BE2C (cell line): ENCODE data around the gene TTLL11.

Source experiments
- DNase-seq: peaks from one replicate; pipeline ENCODE4 v3.0.0-alpha.2; 2020
- H3K27me3 ChIP-seq: fragments of 250-450 bp; sonication (Bioruptor Pico); 2 replicates; pipeline ENCODE4 v1.5.1; 2020; ENCODE audit warnings: mild to moderate bottlenecking
- H3K36me3 ChIP-seq: fragments of 250-450 bp; sonication (Bioruptor Pico); 2 replicates; pipeline ENCODE4 v1.5.1; 2020; ENCODE audit warnings: mild to moderate bottlenecking
- H3K4me1 ChIP-seq: fragments of 250-450 bp; sonication (Bioruptor Pico); 2 replicates; pipeline ENCODE4 v1.5.1; 2020
- H3K4me3 ChIP-seq: 2 replicates; pipeline ENCODE4 v1.5.1; 2011; ENCODE audit warnings: low read depth, low read length
- H3K9me3 ChIP-seq: fragments of 250-450 bp; sonication (Bioruptor Pico); 2 replicates; pipeline ENCODE4 v1.5.1; 2020
- CTCF ChIP-seq: IDR thresholded peaks from 2 replicates; pipeline ENCODE4 v1.5.1; 2012; ENCODE audit warnings: mild to moderate bottlenecking, low read depth, low read length

Gene TTLL11

GRCh38 chr9:122032346-122032745 lies 60.8 kb downstream of the TTLL11 start:
- no peak overlapping the region for H3K4me3 ChIP-seq
- peaks cover 3% of the 10 kb centered on the region for H3K36me3 ChIP-seq
- DNase-seq: no peak
- no peaks in the 10 kb centered on the region for H3K4me1 ChIP-seq
- TF ChIP-seq CTCF: no peak
- no peaks in the 10 kb centered on the region for H3K27me3 ChIP-seq
- no peaks in the 10 kb centered on the region for H3K9me3 ChIP-seq

- Histone ChIP-seq H3K36me3 (no peaks in the 10 kb centered on the region), H3K9me3 (no peaks in the 10 kb centered on the region), H3K4me1 (no peaks in the 10 kb centered on the region), H3K4me3 (no peak overlapping the region), H3K27me3 (no peaks in the 10 kb centered on the region)
- TF ChIP-seq CTCF: no peak
- DNase-seq: no peak
Observed at GRCh38 chr9:122031776-122032175, 61.3 kb downstream of the TTLL11 start.

GRCh38 chr9:122031157-122031556 lies 62.0 kb downstream of the TTLL11 start:
- H3K4me3 ChIP-seq: no peak overlapping the region
- H3K4me1 ChIP-seq: no peaks in the 10 kb centered on the region
- no peaks in the 10 kb centered on the region for H3K36me3 ChIP-seq
- H3K27me3 ChIP-seq: no peaks in the 10 kb centered on the region
- H3K9me3 ChIP-seq: no peaks in the 10 kb centered on the region
- no peak for DNase-seq
- no peak for TF ChIP-seq CTCF

GRCh38 chr9:122030357-122030756 lies 62.8 kb downstream of the TTLL11 start:
- Histone ChIP-seq H3K27me3 (no peaks in the 10 kb centered on the region), H3K4me1 (no peaks in the 10 kb centered on the region), H3K4me3 (no peak overlapping the region), H3K36me3 (no peaks in the 10 kb centered on the region), H3K9me3 (no peaks in the 10 kb centered on the region)
- no peak for DNase-seq
- no peak for TF ChIP-seq CTCF

- no peak for TF ChIP-seq CTCF
- H3K36me3 ChIP-seq: no peaks in the 10 kb centered on the region
- no peaks in the 10 kb centered on the region for H3K9me3 ChIP-seq
- DNase-seq: no peak
- H3K4me3 ChIP-seq: no peak overlapping the region
- no peaks in the 10 kb centered on the region for H3K4me1 ChIP-seq
- no peaks in the 10 kb centered on the region for H3K27me3 ChIP-seq
Observed at GRCh38 chr9:122029898-122030297, 63.2 kb downstream of the TTLL11 start.

GRCh38 chr9:122028089-122028488 lies 65.0 kb downstream of the TTLL11 start:
- DNase-seq: no peak
- H3K4me3 ChIP-seq: no peak overlapping the region
- H3K27me3 ChIP-seq: no peaks in the 10 kb centered on the region
- H3K4me1 ChIP-seq: no peaks in the 10 kb centered on the region
- H3K36me3 ChIP-seq: no peaks in the 10 kb centered on the region
- no peaks in the 10 kb centered on the region for H3K9me3 ChIP-seq
- no peak for TF ChIP-seq CTCF
